Thymus (tissue), 11 donors: ENCODE data around the gene PDXK. TPM values are rescaled to one million over a fixed set of nuclear protein-coding genes. Genes with fewer than 3 reads are reported as not detected.

Experiments
- DNase-seq, 9 donors: peaks; one replicate each; pipeline ENCODE4 v3.0.0-alpha.2; 2013; ENCODE audit warnings: low spot score in 9 of 9, low read depth in 6 of 9, missing footprints in 1 of 9
- H3K27ac ChIP-seq, 2 donors: one replicate each; pipeline ENCODE4 v1.5.1; 2013; ENCODE audit warnings: control low read depth in 1 of 2, low read depth in 1 of 2, low read length in 1 of 2, mild to moderate bottlenecking in 1 of 2, moderate library complexity in 1 of 2
- H3K27me3 ChIP-seq, 2 donors: one replicate each; pipeline ENCODE4 v1.5.1; 2013; ENCODE audit warnings: low read length in 1 of 2; ENCODE audit not compliant: control insufficient read depth in 2 of 2, insufficient read depth in 1 of 2
- H3K36me3 ChIP-seq, 2 donors: one replicate each; pipeline ENCODE4 v1.5.1; 2013; ENCODE audit warnings: low read length in 1 of 2, mild to moderate bottlenecking in 1 of 2, moderate library complexity in 1 of 2; ENCODE audit not compliant: control insufficient read depth in 2 of 2, insufficient read depth in 2 of 2
- H3K4me1 ChIP-seq, 2 donors: one replicate each; pipeline ENCODE4 v1.5.1; 2013; ENCODE audit warnings: low read length in 2 of 2; ENCODE audit not compliant: control insufficient read depth in 2 of 2, insufficient read depth in 2 of 2
- H3K4me3 ChIP-seq, 2 donors: one replicate each; pipeline ENCODE4 v1.5.1; 2013; ENCODE audit warnings: low read length in 2 of 2, control low read depth in 1 of 2, mild to moderate bottlenecking in 1 of 2
- H3K9me3 ChIP-seq, 2 donors: one replicate each; pipeline ENCODE4 v1.5.1; 2013; ENCODE audit warnings: low read length in 1 of 2, mild to moderate bottlenecking in 1 of 2; ENCODE audit not compliant: control insufficient read depth in 2 of 2, insufficient read depth in 1 of 2
- WGBS: extraction: QIAGEN DNeasy Blood & Tissue Kit; methylation state at CpG from one replicate; pipeline ENCODE4 v1.1.7; 2013; 5-methylcytosine and 5-hydroxymethylcytosine counted together
- polyA plus RNA-seq: library from polyadenylated mRNA; stranded (reverse); fragments of 200-250 nt; gene quantifications from one replicate; pipeline ENCODE4 v1.2.3, GENCODE V29; 2013
- total RNA-seq: library from RNA; stranded (reverse); fragments of 120-200 nt; gene quantifications from one replicate; pipeline ENCODE4 v1.2.4, GENCODE V29; 2013
- donor health status: healthy.

Gene PDXK
- total and polyA plus RNA-seq, 2 donors = 33.3 to 59.0 TPM

DNA sequence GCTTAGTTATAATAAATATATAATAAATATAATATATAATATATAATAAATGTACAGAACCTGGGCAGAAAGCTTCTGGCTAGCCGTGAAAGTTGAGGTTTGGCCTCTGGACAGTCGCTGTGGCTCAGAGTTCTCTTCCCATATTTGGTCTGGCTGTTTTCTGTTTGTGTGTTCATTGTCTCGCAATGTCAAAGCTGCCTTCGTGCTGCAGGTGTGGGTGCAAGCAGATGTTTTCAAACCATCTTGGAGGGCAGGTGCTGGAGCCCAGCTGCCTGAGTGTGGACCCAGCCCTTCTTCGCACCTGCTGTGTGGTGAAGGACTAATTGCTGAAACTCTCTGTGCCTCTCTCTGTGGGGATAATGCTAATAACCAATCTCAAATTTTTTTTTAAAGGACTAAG lies 60.7 kb downstream of the PDXK start:
- WGBS = 83% methylated on average over 5 of the region's 5 CpGs
- peak in 2 of 9 donors; percentile 15 to 47 for DNase-seq
- H3K36me3 ChIP-seq = no peaks in the 10 kb centered on the region
- H3K9me3 ChIP-seq = peaks cover 0 to 4% of the 10 kb centered on the region in 2 donors
- H3K4me1 ChIP-seq = peaks cover 0 to 29% of the 10 kb centered on the region in 2 donors
- H3K27ac ChIP-seq = no peak overlapping the region
- no peak overlapping the region for H3K4me3 ChIP-seq
- peaks cover 2 to 5% of the 10 kb centered on the region in 2 donors for H3K27me3 ChIP-seq

GRCh38 chr21:43781846-43782245 lies 62.9 kb downstream of the PDXK start:
- H3K27ac ChIP-seq = no peak overlapping the region
- peaks cover 0 to 21% of the 10 kb centered on the region in 2 donors for H3K4me1 ChIP-seq
- no peaks in the 10 kb centered on the region for H3K36me3 ChIP-seq
- WGBS = 81% methylated on average over 6 of the region's 6 CpGs
- H3K27me3 ChIP-seq = peaks cover 0 to 2% of the 10 kb centered on the region in 2 donors
- H3K9me3 ChIP-seq = peaks cover 0 to 6% of the 10 kb centered on the region in 2 donors
- DNase-seq = no peak
- no peak overlapping the region for H3K4me3 ChIP-seq

- H3K4me3 ChIP-seq = no peak overlapping the region
- H3K9me3 ChIP-seq = peaks cover 0 to 10% of the 10 kb centered on the region in 2 donors
- 96% methylated on average over 5 of the region's 5 CpGs for WGBS
- peak in 1 of 9 donors; percentile 35 for DNase-seq
- H3K27me3 ChIP-seq = peaks cover 0 to 2% of the 10 kb centered on the region in 2 donors
- H3K36me3 ChIP-seq = no peaks in the 10 kb centered on the region
- H3K4me1 ChIP-seq = peaks cover 0 to 21% of the 10 kb centered on the region in 2 donors
- peak overlapping the region in 1 of 2 donors; percentile 1 for H3K27ac ChIP-seq
Observed at GRCh38 chr21:43782431-43783097, 63.6 kb downstream of the PDXK start.

DNA sequence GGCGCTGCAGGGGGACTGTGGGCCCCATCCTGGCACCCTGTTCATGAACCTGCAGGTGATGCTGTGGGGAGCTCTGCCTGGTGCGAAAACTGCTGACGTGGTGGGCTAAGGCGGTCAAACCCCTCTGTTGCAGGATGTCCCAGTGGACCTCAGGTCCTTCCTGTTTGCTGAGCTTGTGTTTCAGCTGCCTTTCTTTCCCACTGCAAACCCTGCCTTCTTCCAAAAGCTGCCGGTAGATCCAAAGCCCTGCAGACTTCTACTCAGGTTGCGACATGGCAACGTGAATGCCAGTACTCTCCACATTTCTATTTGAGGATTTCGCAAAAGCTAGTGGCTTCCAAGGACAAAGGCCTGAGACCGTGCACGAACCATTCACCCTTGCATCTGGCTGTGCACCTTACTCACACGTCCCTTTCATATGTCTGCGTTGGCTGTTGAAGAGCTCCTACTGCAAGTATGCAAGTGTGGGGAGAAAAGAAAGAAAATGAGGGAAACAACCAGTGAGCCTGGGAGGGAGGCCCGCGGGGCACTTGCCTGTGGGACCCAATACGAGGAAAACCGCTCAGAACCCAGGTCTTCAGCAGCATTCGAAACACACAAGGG lies 64.3 kb downstream of the PDXK start:
- WGBS = 77% methylated on average over 17 of the region's 17 CpGs
- DNase-seq = no peak
- Histone ChIP-seq H3K9me3 (peaks cover 0 to 10% of the 10 kb centered on the region in 2 donors), H3K4me3 (no peak overlapping the region), H3K27me3 (no peaks in the 10 kb centered on the region), H3K36me3 (no peaks in the 10 kb centered on the region), H3K4me1 (peaks cover 0 to 18% of the 10 kb centered on the region in 2 donors), H3K27ac (peak overlapping the region; percentile 32 to 37)

DNA sequence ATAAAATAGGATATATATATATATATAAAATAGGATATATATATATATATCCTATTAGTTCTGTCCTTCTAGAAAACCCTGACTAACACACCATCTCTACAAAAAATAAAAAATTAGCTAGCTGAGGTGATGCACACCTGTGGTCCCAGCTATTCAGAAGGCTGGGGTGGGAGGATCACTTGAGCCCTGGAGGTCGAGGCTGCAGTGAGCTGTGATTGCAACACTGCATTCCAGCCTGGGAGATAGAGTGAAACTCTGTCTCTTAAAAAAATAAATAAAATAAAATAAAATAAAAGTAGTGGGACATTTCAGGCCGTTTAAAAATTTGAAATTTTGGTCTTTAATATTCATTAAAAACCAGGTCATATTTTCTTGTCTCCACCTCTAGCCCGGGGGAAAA lies 66.2 kb downstream of the PDXK start:
- H3K4me1 ChIP-seq = peaks cover 3 to 12% of the 10 kb centered on the region in 2 donors
- DNase-seq = no peak
- H3K36me3 ChIP-seq = no peaks in the 10 kb centered on the region
- no peaks in the 10 kb centered on the region for H3K27me3 ChIP-seq
- no peak overlapping the region for H3K27ac ChIP-seq
- H3K9me3 ChIP-seq = peaks cover 0 to 6% of the 10 kb centered on the region in 2 donors
- 81% methylated on average over 3 of the region's 3 CpGs for WGBS
- H3K4me3 ChIP-seq = no peak overlapping the region

- no peaks in the 10 kb centered on the region for H3K27me3 ChIP-seq
- H3K9me3 ChIP-seq = peaks cover 0 to 6% of the 10 kb centered on the region in 2 donors
- H3K4me3 ChIP-seq = no peak overlapping the region
- WGBS = 89% methylated on average over 18 of the region's 18 CpGs
- DNase-seq = no peak
- H3K36me3 ChIP-seq = peaks cover 3 to 4% of the 10 kb centered on the region in 2 donors
- peaks cover 7 to 21% of the 10 kb centered on the region in 2 donors for H3K4me1 ChIP-seq
- H3K27ac ChIP-seq = no peak overlapping the region
Observed at GRCh38 chr21:43786300-43786806, 67.4 kb downstream of the PDXK start.

DNA sequence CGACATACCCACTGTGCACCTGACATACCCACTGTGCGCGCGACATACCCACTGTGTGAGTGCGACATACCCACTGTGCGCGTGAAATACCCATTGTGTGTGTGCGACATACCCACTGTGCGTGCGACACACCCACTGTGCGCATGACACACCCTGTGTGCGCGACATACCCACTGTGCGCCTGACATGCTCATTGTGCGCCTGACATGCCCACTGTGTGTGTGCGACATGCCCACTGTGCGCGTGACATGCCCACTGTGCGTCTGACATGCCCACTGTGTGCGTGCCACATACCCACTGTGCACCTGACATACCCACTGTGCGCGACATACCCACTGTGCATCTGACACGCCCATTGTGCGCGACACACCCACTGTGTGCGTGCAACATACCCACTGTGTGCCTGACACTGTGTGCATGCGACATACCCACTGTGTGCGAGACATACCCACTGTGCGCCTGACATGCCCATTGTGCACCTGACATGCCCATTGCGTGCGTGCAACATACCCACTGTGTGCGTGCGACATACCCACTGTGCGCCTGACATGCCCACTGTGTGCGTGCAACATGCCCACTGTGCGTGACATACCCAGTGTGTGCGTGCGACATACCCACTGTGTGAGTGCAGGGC lies 68.0 kb downstream of the PDXK start:
- no peak overlapping the region for H3K4me3 ChIP-seq
- no peak for DNase-seq
- peaks cover 7 to 21% of the 10 kb centered on the region in 2 donors for H3K4me1 ChIP-seq
- 91% methylated on average over 38 of the region's 38 CpGs for WGBS
- peaks cover 0 to 6% of the 10 kb centered on the region in 2 donors for H3K9me3 ChIP-seq
- peaks cover 3 to 9% of the 10 kb centered on the region in 2 donors for H3K36me3 ChIP-seq
- H3K27me3 ChIP-seq = no peaks in the 10 kb centered on the region
- H3K27ac ChIP-seq = no peak overlapping the region

DNA sequence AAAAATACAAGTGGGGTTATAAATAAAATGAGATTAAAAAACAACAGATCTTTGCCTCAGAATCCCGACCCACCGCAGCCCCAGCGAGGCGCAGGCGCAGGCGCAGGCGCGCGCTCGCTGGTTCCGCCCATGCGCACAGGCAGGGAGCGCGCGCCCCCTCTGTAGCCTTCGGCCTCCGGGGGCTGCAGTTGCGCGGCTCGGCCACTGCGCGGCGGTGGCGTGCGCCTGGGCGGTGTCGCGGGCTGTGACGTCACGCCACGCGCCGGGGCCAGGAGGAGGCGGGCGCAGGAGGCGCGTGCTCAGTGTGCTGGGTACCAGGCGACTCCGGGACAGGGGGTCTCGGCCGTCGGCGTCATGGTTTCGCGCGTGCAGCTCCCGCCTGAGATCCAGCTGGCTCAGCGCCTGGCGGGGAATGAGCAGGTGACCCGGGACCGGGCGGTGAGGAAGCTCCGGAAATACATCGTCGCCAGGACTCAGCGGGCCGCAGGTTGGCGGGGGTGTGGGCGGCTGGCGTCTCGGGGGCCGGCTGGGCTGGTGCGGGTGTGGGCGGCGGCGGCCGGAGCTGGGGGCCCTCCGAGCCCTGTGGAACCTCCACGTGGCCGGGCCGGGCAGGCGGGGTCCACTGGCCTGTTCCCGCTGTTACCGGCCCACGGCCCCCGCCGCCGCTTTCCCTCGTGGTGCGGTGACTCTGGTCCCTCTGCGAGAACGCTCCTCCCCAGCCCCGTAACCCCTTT lies 70.5 kb downstream of the PDXK start, which contains the start of gene RRP1:
RRP1 (plus strand) TSS at position 302 of the 734 bp plus-strand sequence; CDS start at position 355, 53 bp downstream.
- peak; percentile 57 to 97 (median 92) for DNase-seq
- Histone ChIP-seq H3K4me3 (peak within 1 kb of the TSS; percentile 68 to 86), H3K4me1 (peaks cover 7 to 14% of the 10 kb centered on the region in 2 donors), H3K9me3 (peaks cover 0 to 6% of the 10 kb centered on the region in 2 donors), H3K27ac (peak within 1 kb of the TSS; percentile 87 to 91), H3K36me3 (peaks cover 25 to 34% of the 10 kb centered on the region in 2 donors), H3K27me3 (no peaks in the 10 kb centered on the region)
- under 1% methylated on average over 83 of the region's 83 CpGs for WGBS
